ENCODE results near the gene CR1L. TPM values are rescaled to one million over a fixed set of nuclear protein-coding genes. Genes with fewer than 3 reads are reported as not detected.
"Not testable (repeated sequence)": the region's sequence is repeated elsewhere in the genome, so short reads cannot be mapped to it uniquely, and the experiment has no call there.

Gene CR1L
- total and polyA plus RNA-seq, 9 of the 15 experiments (the other 6 are each of a cell fraction or from before 2014, with no cell fraction given), result 10.1 to 74.8 (median 34.3) TPM

DNA sequence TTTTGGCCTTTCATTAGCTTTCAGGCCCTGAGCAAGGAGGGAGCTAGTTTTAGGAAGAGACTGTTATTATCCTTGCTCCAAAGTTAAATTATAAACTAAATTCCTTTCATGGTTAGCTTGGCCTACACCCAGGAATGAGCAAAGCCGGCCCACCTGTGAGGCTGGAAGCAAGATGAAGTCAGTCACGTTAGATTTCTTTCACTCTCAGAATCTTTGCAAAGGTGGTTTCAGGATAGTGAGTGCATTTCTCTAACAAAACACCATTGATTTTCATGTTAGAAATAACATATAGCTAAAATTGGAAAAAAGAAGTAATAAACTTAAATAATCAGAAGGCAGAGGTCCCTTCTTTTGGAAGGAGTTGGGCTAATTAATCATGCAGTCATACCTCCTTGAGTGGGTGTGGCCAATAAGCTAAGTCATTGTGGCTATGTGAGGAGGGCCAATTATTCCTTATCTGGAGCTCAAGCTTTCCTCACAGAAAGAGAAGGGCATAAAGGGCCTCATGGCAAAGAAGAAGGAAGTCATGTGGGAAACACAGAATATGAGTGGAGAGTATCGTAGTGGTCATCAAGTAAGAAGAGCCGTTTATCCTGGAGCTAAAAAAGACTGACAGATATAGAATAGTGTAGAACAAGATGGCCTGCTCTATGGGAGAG is 83.4 kb downstream of the CR1L start (continued):
- peak; percentile 67; the same call in 1 of the 2 replicates for TF ChIP-seq KLF6 (CRISPR knock-in tag; IDR thresholded peaks at IDR 0.05; ENCODE audit: borderline replicate concordance)
- TF ChIP-seq MEIS2 (IDR thresholded peaks at IDR 0.05; ENCODE audit: partially characterized antibody), result peak; percentile 88
- TF ChIP-seq SRF (CRISPR knock-in tag; IDR thresholded peaks at IDR 0.05), result peak in 1 of 2 experiments; percentile 27; a peak in 1 of 4 replicates
- TF ChIP-seq, protein P1, sequence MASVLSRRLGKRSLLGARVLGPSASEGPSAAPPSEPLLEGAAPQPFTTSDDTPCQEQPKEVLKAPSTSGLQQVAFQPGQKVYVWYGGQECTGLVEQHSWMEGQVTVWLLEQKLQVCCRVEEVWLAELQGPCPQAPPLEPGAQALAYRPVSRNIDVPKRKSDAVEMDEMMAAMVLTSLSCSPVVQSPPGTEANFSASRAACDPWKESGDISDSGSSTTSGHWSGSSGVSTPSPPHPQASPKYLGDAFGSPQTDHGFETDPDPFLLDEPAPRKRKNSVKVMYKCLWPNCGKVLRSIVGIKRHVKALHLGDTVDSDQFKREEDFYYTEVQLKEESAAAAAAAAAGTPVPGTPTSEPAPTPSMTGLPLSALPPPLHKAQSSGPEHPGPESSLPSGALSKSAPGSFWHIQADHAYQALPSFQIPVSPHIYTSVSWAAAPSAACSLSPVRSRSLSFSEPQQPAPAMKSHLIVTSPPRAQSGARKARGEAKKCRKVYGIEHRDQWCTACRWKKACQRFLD (CRISPR knock-in tag; IDR thresholded peaks at IDR 0.05), result peak; percentile 57; the same call in 1 of the 2 replicates
- peak; percentile 21; the same call in 1 of the 2 replicates for TF ChIP-seq SMARCA4 (IDR thresholded peaks at IDR 0.05)
- TF ChIP-seq NFE2 (IDR thresholded peaks at IDR 0.05; ENCODE audit: low read depth), result peak; percentile 86
- TF ChIP-seq ARID1B (IDR thresholded peaks at IDR 0.05), result peak; percentile 69
- TF ChIP-seq ZNF316 (IDR thresholded peaks at IDR 0.05), result peak; percentile 25; the same call in 1 of the 2 replicates
- 0 out of 2 replicates have a peak, but pooled peaks have one; percentile 49 for TF ChIP-seq DDX20 (tag; IDR thresholded peaks at IDR 0.05; ENCODE audit: low read depth)
- TF ChIP-seq LEF1 (IDR thresholded peaks at IDR 0.05), result peak; percentile 78
- TF ChIP-seq TEAD4 (IDR thresholded peaks at IDR 0.05; ENCODE audit: low read length), result peak; percentile 58
- TF ChIP-seq TEAD4 (CRISPR knock-in tag; IDR thresholded peaks at IDR 0.05; ENCODE audit: borderline replicate concordance); NR2C2 (CRISPR knock-in tag; IDR thresholded peaks at IDR 0.05): not testable (repeated sequence)
- TF ChIP-seq, protein P2, sequence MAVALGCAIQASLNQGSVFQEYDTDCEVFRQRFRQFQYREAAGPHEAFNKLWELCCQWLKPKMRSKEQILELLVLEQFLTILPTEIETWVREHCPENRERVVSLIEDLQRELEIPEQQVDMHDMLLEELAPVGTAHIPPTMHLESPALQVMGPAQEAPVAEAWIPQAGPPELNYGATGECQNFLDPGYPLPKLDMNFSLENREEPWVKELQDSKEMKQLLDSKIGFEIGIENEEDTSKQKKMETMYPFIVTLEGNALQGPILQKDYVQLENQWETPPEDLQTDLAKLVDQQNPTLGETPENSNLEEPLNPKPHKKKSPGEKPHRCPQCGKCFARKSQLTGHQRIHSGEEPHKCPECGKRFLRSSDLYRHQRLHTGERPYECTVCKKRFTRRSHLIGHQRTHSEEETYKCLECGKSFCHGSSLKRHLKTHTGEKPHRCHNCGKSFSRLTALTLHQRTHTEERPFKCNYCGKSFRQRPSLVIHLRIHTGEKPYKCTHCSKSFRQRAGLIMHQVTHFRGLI (CRISPR knock-in tag; IDR thresholded peaks at IDR 0.05), result 0 out of 2 replicates have a peak, but pooled peaks have one; percentile 42
- 0 out of 2 replicates have a peak, but pooled peaks have one; percentile 13 for TF ChIP-seq NR2C2 (tag; IDR thresholded peaks at IDR 0.05)
- TF ChIP-seq NCOR1 (IDR thresholded peaks at IDR 0.05), result peak; percentile 42; the same call in 1 of the 2 replicates

DNA sequence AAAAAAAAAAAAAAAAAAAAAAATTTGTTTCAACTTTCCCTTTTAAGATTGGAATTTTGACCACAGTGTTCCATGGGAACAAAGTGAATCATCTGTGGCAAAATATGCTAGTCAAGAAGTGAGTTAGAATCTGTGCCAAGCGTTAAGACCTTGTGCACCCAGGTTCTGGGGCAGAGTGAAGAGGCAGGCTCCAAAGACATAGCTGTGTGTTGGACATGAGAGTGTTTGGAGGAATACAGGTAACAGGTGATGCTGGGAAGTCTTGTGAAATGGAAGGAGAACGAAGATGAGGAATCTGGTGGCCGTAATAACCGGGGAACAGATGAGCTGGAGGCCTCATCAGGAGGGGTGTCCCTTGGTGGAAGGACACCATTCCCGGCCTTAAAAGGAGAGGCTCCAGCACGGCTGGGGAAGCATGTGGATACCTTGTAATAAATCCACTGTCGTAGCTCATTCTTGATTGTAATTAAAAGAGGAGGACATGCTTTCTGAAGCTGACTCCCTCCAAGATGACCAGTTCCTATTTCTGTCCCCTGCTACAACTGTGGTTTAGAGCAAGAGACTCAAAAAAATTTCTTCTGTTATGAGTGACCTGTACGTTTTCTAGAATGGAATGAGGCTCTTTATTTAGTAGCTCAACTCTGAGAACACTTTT is 92.7 kb downstream of the CR1L start:
- FAIRE-seq; H3K27ac ChIP-seq (ENCODE audit: extremely low read depth, low read depth, low read length); H2AFZ ChIP-seq (ENCODE audit: low read depth, low read length); in situ Hi-C loops (cut with MboI); H3K4me3 ChIP-seq; H3K9ac ChIP-seq (ENCODE audit: insufficient read depth in 1 of 2, low read depth in 2 of 2, low read length in 2 of 2); ATAC-seq; BruUV-seq (replicated peaks); H3K9me3 ChIP-seq (replicated peaks; ENCODE audit: control insufficient read depth, insufficient read depth, low read depth, low read length); CTCF ChIA-PET (ENCODE audit: low intra/inter-chr PET ratio); intact Hi-C loops (cut with micrococcal nuclease); H3K4me1 ChIP-seq (replicated peaks in 1 of 2; ENCODE audit: control insufficient read depth in 2 of 2, insufficient read depth in 2 of 2, low read length in 2 of 2); DNase-seq (ENCODE audit: extremely low read depth in 1 of 4, low spot score in 3 of 4); H3K36me3 ChIP-seq (ENCODE audit: control insufficient read depth, insufficient read depth, low read length); H3K79me2 ChIP-seq (ENCODE audit: control insufficient read depth, insufficient read depth, low read length); H3K27me3 ChIP-seq (ENCODE audit: control insufficient read depth in 2 of 2, insufficient read depth in 2 of 2, low read length in 2 of 2); H4K20me1 ChIP-seq (replicated peaks; ENCODE audit: control insufficient read depth, insufficient read depth, low read length); H3K9me1 ChIP-seq (ENCODE audit: control insufficient read depth, insufficient read depth, low read length); H3K4me2 ChIP-seq (ENCODE audit: insufficient read depth, low read length): not testable (repeated sequence)
- WGBS (ENCODE audit: insufficient coverage, low coverage, missing lambda C conversion rate), result 69% methylated on average over 8 of the region's 8 CpGs
- POLR2A ChIA-PET, result interaction anchor here (0.6 to 1.1 kb wide), 2 partner anchors 10 to 782 kb away, joined by 3 to 4 read pairs; no protein-coding TSS in a partner anchor

Measured in K562 (cell line).